ENCODE results near the gene ADAMTS17. TPM values are rescaled to one million over a fixed set of nuclear protein-coding genes. Genes with fewer than 3 reads are reported as not detected.

Gene ADAMTS17
- total RNA-seq, 1 experiment from 2014 or later: 1.5 TPM

DNA sequence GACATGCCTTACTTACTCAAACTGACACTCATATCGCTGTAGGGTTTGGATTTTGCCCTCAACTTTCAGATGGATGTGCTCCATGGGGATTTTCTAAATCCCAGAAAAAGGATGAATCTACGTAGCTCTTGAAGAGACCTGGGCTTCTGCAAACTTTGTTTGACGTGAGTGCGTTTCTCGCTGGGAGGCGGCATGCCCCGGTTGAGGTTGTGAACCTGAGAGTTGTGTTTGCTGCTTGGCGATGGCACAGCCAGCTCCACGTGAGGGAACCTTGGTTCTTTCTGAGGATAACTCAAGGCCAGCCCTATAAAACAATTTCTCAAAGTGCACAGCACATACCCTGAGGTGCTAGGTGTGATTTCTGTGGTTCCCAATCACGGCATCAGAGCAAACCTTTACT lies 209.5 kb downstream of the ADAMTS17 start:
- Histone ChIP-seq H3K36me3 (ENCODE audit: control insufficient read depth, insufficient read depth, low read length) (no peaks in the 10 kb centered on the region), H3K4me1 (no peaks in the 10 kb centered on the region), H3K9me3 (no peaks in the 10 kb centered on the region), H3K27me3 (replicated peaks; ENCODE audit: control insufficient read depth, insufficient read depth, low read length) (no peaks in the 10 kb centered on the region; the same call in 1 of the 2 replicates), H3K4me3 (ENCODE audit: low read depth, low read length) (no peak overlapping the region)
- peaks cover 2% of the 10 kb centered on the region for H3K27me3 Mint-ChIP-seq (ENCODE audit: insufficient read depth, unreplicated experiment)
- ChIA-PET POLR2A (no interaction called here), CTCF (no interaction called here)
- DNase-seq: no peak
- H3K9me3 Mint-ChIP-seq (ENCODE audit: unreplicated experiment): no peaks in the 10 kb centered on the region
- no TSS peak for BruUV-seq (replicated peaks)
- TF ChIP-seq, protein P1, sequence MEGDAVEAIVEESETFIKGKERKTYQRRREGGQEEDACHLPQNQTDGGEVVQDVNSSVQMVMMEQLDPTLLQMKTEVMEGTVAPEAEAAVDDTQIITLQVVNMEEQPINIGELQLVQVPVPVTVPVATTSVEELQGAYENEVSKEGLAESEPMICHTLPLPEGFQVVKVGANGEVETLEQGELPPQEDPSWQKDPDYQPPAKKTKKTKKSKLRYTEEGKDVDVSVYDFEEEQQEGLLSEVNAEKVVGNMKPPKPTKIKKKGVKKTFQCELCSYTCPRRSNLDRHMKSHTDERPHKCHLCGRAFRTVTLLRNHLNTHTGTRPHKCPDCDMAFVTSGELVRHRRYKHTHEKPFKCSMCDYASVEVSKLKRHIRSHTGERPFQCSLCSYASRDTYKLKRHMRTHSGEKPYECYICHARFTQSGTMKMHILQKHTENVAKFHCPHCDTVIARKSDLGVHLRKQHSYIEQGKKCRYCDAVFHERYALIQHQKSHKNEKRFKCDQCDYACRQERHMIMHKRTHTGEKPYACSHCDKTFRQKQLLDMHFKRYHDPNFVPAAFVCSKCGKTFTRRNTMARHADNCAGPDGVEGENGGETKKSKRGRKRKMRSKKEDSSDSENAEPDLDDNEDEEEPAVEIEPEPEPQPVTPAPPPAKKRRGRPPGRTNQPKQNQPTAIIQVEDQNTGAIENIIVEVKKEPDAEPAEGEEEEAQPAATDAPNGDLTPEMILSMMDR (IDR thresholded peaks at IDR 0.05; ENCODE audit: insufficient read depth in 1 of 2, low read depth in 1 of 2, low read length in 1 of 2, severe bottlenecking in 1 of 2, unreplicated experiment in 1 of 2): no peak
- intact Hi-C loops (cut with micrococcal nuclease; ENCODE audit: unreplicated experiment): no loop called here
- H3K36me3 Mint-ChIP-seq (ENCODE audit: insufficient read depth, unreplicated experiment): no peaks in the 10 kb centered on the region
- H3K4me1 Mint-ChIP-seq (ENCODE audit: low read depth, unreplicated experiment): no peaks in the 10 kb centered on the region
- no peak overlapping the region for H3K27ac Mint-ChIP-seq (ENCODE audit: unreplicated experiment)
- no peak overlapping the region for H3K4me3 Mint-ChIP-seq (ENCODE audit: unreplicated experiment)

GRCh38 chr15:100131321-100132224 lies 210.2 kb downstream of the ADAMTS17 start:
- Mint-ChIP-seq H3K27ac (ENCODE audit: unreplicated experiment) (no peak overlapping the region), H3K4me3 (ENCODE audit: unreplicated experiment) (no peak overlapping the region), H3K9me3 (ENCODE audit: unreplicated experiment) (no peaks in the 10 kb centered on the region), H3K36me3 (ENCODE audit: insufficient read depth, unreplicated experiment) (no peaks in the 10 kb centered on the region), H3K4me1 (ENCODE audit: low read depth, unreplicated experiment) (no peaks in the 10 kb centered on the region), H3K27me3 (ENCODE audit: insufficient read depth, unreplicated experiment) (peaks cover 2% of the 10 kb centered on the region)
- TF ChIP-seq, protein P1 (IDR thresholded peaks at IDR 0.05; ENCODE audit: insufficient read depth in 1 of 2, low read depth in 1 of 2, low read length in 1 of 2, severe bottlenecking in 1 of 2, unreplicated experiment in 1 of 2): no peak
- DNase-seq: no peak
- Histone ChIP-seq H3K27me3 (replicated peaks; ENCODE audit: control insufficient read depth, insufficient read depth, low read length) (no peaks in the 10 kb centered on the region; the same call in 1 of the 2 replicates), H3K4me1 (no peaks in the 10 kb centered on the region), H3K9me3 (no peaks in the 10 kb centered on the region), H3K4me3 (ENCODE audit: low read depth, low read length) (no peak overlapping the region), H3K36me3 (ENCODE audit: control insufficient read depth, insufficient read depth, low read length) (no peaks in the 10 kb centered on the region)
- intact Hi-C loops (cut with micrococcal nuclease; ENCODE audit: unreplicated experiment): no loop called here
- BruUV-seq (replicated peaks): no TSS peak
- ChIA-PET POLR2A (no interaction called here), CTCF (interaction anchor here (0.7 kb wide), 1 partner anchor 15 kb away, joined by 6 read pairs; no protein-coding TSS in a partner anchor)

GRCh38 chr15:100129677-100130076 lies 212.1 kb downstream of the ADAMTS17 start:
- Mint-ChIP-seq H3K4me3 (ENCODE audit: unreplicated experiment) (no peak overlapping the region), H3K4me1 (ENCODE audit: low read depth, unreplicated experiment) (no peaks in the 10 kb centered on the region), H3K9me3 (ENCODE audit: unreplicated experiment) (no peaks in the 10 kb centered on the region), H3K36me3 (ENCODE audit: insufficient read depth, unreplicated experiment) (no peaks in the 10 kb centered on the region), H3K27ac (ENCODE audit: unreplicated experiment) (no peak overlapping the region), H3K27me3 (ENCODE audit: insufficient read depth, unreplicated experiment) (peaks cover under 1% of the 10 kb centered on the region)
- POLR2A ChIA-PET: no interaction called here
- H3K4me1 ChIP-seq: no peaks in the 10 kb centered on the region
- CTCF ChIA-PET: no interaction called here
- no peaks in the 10 kb centered on the region for H3K36me3 ChIP-seq (ENCODE audit: control insufficient read depth, insufficient read depth, low read length)
- no peaks in the 10 kb centered on the region; the same call in 1 of the 2 replicates for H3K27me3 ChIP-seq (replicated peaks; ENCODE audit: control insufficient read depth, insufficient read depth, low read length)
- no TSS peak for BruUV-seq (replicated peaks)
- no peaks in the 10 kb centered on the region for H3K9me3 ChIP-seq
- H3K4me3 ChIP-seq (ENCODE audit: low read depth, low read length): no peak overlapping the region
- TF ChIP-seq, protein P1 (IDR thresholded peaks at IDR 0.05; ENCODE audit: insufficient read depth in 1 of 2, low read depth in 1 of 2, low read length in 1 of 2, severe bottlenecking in 1 of 2, unreplicated experiment in 1 of 2): no peak
- intact Hi-C loops (cut with micrococcal nuclease; ENCODE audit: unreplicated experiment): no loop called here
- DNase-seq: peak in 1 of 2 experiments; percentile 3
